ENCODE data around the gene GTSF1L.

Gene GTSF1L

DNA sequence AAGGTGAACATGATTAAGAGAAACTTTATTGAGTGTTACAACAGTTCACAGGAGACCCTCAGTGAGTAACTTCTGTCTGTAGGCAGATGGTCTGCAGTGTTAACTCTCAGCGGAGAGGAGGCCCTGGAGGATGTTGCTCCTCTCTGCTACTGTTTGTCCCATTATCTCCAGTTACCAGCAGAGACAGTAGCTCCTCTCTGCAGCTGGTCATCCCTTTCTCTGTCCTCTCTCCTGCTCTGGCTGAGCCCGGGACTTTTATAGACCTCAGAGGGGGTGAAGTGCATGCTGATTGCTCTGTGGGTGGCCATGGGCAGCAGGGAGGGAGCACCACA, 5.7 kb downstream of the GTSF1L start:
- DNase-seq (ENCODE audit: low read depth): no peak
- no peak overlapping the region for H3K4me3 ChIP-seq (ENCODE audit: low read depth, low read length)

DNA sequence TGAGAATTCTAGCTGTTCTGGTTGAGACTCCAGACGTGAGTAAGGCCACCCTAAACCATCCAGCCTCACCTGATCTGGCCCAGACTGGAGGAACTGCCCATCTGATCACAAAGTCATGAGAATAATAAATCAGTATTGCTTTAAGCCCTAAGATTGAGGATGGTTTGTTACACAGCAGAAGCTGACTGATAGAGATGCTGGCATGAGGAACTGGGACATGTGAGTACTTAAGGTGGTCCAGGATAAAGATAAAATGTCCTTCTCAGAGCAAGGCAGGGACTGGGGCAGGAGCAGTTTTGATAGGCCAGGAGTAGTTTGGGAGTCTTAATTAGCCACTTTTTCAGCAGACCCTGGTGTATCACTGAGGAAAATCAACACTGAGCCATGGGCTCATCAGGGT, 6.8 kb downstream of the GTSF1L start:
- no peak overlapping the region for H3K4me3 ChIP-seq (ENCODE audit: low read depth, low read length)
- no peak for DNase-seq (ENCODE audit: low read depth)

DNA sequence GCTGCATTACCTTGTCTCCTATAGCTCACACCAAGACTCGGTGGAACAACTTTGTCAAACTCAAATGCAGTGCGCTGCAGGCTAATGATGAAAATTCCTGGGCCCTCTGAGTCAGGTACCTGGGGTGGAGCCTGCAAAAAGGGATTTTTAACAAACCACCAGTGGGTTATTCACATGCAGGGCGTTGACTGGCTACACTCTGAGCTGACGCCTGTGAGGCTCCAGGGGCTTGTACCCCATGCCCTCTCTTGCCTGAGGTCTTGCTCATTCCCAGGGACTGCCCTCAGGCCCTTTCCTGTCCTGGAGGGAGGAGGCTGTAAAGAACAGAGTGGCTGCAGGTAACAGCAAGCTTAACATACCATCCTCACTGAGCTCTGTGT, 9.2 kb downstream of the GTSF1L start:
- no peak overlapping the region for H3K4me3 ChIP-seq (ENCODE audit: low read depth, low read length)
- no peak for DNase-seq (ENCODE audit: low read depth)

DNA sequence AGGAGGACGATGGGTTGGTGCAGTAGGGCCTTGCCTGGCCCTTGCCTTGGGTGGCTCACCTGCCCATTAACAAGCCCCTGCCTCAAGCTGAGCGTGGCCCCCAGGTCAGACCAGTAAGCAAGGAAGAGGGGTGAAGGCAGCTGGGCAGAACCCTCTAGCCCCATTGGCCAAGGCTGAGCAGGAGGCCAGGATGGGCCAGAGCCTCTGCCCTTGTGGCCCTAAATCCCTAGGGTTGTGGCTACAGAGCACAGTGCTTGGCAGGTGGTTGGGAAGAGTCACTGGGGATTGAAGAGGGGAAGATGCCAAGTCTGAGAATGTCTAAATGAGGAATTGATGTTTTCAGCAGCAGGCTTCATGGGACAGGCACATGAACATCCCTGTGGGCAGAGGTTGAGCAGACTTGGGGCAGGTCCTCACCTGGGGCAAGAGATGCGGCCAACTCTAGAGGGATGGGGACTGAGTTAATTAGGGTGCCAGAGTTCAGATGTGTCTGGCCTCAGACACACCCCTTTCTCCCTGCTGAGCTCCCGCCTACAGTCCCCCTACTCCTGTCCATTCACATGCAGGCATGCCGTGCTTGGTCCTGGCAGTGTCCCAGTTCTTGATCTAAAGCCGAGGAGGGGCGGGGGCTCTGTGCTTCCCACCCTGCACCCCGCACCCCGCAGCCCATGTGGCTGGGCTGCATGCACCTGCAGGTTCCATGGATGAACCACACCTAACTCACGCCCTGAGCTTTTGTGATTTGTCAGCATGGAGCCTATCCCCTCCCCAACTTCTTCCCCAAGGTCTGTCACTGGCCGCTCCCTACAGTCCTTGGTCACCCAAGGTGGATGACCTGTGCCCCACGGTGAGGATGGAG, 9.8 kb downstream of the GTSF1L start:
- no peak overlapping the region for H3K4me3 ChIP-seq (ENCODE audit: low read depth, low read length)
- no peak for DNase-seq (ENCODE audit: low read depth)

DNA sequence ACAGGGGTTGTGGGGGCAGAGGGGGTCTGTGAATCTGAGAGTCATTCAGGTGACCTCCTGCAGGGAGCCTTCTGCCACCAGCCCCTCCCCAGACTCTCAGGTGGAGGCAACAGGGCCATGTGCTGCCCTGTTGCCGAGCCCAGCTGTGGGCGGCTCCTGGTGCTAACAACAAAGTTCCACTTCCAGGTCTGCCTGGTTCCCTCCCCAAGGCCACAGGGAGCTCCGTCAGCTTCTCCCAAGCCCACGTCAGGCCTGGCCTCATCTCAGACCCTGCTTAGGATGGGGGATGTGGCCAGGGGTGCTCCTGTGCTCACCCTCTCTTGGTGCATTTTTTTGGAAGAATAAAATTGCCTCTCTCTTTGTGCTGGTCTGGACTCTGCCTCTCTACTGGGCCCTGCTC, 10.7 kb downstream of the GTSF1L start:
- DNase-seq (ENCODE audit: low read depth): no peak
- H3K4me3 ChIP-seq (ENCODE audit: low read depth, low read length): no peak overlapping the region

DNA sequence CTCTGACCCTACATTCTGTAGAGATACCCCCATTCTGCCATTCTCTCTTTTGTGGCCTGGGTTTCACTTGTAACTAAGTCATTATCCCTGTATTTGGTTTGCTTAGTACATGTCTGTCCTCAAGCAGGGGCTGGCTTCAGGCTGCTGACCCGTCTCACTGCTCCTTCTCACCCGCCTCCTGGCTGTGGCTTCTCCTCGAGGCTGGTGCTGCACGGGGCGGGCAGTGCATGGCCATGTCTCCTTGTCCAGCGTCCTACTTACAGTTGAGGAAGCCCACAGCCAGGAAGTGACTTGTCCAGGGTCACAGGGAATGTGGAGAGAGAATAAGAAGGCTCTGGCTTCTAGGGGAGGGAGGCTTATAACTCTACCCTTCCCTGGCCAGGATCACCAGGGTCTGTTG, 11.3 kb downstream of the GTSF1L start:
- H3K4me3 ChIP-seq (ENCODE audit: low read depth, low read length): no peak overlapping the region
- no peak for DNase-seq (ENCODE audit: low read depth)

DNA sequence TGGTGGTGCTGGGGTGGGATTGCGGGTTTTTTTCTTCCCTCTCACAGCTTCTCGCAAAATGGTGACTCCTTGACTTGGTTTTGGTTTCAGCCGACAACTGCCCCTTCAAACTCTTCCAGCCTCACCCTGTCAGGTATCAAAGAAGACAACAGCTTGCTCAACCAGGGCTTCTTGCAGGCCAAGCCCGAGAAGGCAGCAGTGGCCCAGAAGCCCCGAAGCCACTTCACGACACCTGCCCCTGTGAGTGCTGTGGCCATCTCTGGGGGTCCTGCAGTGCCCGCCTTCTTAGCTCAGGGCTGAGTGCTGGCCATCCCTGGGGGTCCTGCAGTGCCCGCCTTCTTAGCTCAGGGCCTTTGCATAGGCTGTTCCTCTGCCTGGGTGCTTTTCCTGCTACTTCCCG, 11.8 kb downstream of the GTSF1L start:
- H3K4me3 ChIP-seq (ENCODE audit: low read depth, low read length): no peak overlapping the region
- DNase-seq (ENCODE audit: low read depth): no peak

DNA sequence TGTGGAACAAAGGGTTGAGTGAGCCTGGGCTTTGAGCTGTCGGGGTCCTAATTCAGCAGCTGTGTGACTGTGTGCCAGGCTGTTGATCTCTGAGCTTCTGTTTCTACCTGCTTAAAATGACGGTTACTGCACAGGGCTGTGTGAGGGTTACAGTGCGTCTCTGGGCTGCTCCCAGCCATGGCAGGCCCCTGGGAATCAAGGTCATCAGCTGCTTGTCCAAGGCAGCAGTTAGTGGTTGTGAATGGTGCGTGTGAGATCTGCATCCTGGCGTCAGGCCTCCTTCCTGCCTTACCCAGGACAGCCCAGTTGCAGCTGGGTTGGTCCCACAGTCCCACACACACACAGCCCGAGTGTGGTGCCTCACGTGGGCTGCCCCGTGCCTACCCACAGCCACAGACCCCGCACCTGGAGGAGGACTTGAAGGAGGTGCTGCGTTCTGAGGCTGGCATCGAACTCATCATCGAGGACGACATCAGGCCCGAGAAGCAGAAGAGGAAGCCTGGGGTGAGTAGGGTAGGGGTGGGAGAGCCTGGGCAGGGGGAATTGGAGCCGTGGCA, 15.6 kb downstream of the GTSF1L start:
- DNase-seq (ENCODE audit: low read depth): no peak
- H3K4me3 ChIP-seq (ENCODE audit: low read depth, low read length): no peak overlapping the region

DNA sequence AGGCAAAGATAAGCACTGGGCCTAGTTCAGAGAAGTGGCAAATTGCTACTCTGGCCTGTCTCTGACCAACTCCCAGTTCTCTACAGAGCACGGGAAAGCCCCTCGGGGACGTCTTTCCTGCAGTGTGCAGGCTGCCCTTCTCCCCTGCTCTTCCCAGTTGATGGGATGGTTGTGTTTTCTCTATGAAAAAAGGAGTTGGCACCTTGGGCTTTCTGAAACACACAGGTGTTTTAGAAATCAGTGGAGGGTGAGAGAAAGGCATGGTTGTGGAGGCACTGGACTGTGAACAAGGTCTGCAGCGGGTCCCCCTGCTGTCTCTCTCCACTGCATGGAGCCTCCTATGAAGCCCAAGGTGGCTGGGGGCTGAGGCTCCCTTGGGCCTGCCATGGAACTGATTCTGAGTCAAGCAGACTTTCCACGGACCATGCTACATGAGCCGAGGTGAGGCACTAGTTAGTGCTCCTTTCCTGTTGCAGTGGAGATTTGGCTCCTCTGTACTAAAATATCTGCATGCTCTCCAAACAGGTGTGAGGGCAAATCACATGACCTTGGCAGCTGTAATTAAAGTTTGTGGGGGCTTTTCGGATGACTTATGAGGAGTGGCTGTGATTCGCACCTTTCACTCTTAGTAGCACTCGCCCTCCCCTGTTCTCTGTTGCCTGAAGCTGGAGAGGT, 16.3 kb downstream of the GTSF1L start:
- no peak overlapping the region for H3K4me3 ChIP-seq (ENCODE audit: low read depth, low read length)
- DNase-seq (ENCODE audit: low read depth): no peak

DNA sequence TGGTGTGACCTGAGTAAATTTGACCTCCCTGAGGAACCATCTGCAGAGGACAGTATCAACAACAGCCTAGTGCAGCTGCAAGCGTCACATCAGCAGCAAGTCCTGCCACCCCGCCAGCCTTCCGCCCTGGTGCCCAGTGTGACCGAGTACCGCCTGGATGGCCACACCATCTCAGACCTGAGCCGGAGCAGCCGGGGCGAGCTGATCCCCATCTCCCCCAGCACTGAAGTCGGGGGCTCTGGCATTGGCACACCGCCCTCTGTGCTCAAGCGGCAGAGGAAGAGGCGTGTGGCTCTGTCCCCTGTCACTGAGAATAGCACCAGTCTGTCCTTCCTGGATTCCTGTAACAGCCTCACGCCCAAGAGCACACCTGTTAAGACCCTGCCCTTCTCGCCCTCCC, 24.3 kb downstream of the GTSF1L start:
- DNase-seq (ENCODE audit: low read depth): no peak

DNA sequence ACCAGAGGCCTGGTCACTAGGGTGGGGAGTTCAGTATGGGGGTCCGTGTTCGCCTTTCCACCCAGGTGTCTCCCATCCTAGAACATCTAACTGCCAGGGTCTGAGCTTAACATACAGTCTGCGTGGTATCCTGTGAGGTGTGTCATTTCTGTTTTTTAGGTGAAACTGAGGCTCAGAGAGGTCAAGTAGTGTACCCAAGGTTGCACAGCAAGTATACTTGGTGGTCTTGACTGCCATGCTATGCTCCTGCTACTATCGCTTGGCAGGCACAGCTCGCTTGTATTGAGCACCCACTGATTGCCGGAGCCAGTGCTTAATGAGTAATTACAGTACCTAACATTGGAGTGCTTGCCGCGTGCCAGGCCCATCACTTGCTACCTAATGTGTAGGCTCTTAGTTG, 26.2 kb downstream of the GTSF1L start:
- no peak for DNase-seq (ENCODE audit: low read depth)
- no peak overlapping the region for H3K4me3 ChIP-seq (ENCODE audit: low read depth, low read length)

More for the DNA sequence above, 24.3 kb downstream of the GTSF1L start:
- no peak overlapping the region for H3K4me3 ChIP-seq (ENCODE audit: low read depth, low read length)

DNA sequence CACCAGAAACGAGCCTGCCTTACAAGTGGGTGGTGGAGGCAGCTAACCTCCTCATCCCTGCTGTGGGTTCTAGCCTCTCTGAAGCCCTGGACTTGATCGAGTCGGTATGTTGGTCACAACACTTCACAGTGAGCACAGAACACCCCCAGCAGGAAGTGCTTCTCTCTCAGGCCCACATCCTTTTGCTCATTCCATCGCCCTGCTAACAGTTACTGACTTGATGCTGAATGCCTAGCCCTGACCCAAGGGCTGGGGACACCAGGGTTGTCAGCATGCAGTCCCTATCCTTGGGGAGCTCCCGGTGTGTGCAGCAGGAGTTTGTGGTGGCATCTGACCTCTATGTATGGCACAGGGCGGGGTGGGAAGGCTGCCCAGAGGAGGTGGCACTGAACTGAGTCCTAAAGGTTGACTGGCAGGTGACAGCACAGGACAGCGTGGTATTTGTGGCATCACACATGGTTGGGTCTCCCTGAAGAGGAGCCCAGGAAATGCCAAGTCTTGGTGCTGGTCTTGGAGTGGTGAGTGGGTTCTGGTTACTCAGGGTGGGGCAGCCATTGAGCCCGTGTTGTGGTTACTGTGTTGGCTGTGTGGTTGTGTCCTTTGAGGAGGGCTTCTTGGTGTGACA, 26.7 kb downstream of the GTSF1L start:
- no peak overlapping the region for H3K4me3 ChIP-seq (ENCODE audit: low read depth, low read length)
- no peak for DNase-seq (ENCODE audit: low read depth)

DNA sequence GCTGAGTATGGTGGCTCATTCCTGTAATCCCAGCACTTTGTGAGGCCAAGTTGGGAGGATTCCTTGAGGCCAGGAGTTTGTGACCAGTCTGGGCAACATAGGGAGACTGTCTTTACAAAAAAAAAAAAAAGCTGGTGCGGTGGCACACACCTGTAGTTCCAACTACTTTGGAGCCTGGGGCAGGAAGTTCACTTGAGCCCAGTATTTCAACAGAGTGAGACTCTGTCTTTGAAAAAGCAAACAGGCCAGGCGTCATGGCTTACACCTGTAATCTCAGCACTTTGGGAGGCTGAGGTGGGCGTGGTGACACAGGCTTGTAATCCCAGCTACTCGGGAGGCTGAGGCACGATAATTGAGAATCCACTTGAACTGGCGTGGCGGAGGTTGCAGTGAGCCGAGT, 31.2 kb downstream of the GTSF1L start:
- no peak for DNase-seq (ENCODE audit: low read depth)

DNA sequence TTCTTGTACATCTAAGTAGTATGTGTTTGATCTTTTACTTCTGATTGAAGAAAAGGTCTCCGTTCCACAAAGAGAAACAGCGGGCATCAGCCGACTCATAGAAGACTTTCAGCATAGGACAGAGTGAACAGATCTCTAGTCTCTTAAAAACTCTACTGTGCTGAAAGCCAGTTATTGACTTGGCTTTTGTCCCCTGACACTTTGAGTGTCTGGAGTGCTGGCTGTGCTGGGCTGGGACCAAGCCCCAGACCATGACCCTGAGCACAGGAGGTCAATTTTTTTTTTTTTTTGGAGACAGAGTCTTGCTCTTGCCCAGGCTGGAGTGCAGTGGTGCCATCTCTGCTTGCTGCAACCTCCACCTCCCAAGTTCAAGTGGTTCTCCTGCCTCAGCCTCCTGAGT, 32.0 kb downstream of the GTSF1L start:
- no peak overlapping the region for H3K4me3 ChIP-seq (ENCODE audit: low read depth, low read length)
- DNase-seq (ENCODE audit: low read depth): no peak

More for the DNA sequence above, 31.2 kb downstream of the GTSF1L start:
- H3K4me3 ChIP-seq (ENCODE audit: low read depth, low read length): no peak overlapping the region

DNA sequence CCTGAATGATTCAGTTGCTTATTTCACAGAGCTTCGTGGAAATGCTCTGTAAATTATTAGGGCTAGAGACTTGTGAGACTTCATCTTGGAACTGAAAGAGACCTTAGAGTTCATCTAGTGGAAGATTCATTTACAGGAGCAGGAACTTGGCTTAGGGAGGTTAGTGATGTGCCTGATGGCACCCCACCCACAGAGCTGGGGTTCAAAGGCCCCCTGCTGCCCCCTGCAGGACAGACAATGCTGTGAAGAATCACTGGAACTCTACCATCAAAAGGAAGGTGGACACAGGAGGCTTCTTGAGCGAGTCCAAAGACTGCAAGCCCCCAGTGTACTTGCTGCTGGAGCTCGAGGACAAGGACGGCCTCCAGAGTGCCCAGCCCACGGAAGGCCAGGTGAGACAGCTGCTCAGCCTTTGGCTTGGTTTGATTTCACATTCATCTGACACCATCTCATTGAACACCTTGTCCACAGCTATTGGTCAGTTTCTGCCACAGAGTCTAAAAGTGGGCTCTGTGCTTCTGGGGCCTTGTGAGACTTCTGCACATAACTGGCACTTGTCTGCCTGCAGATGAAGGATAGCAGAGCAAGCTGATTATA, 34.8 kb downstream of the GTSF1L start:
- no peak overlapping the region for H3K4me3 ChIP-seq (ENCODE audit: low read depth, low read length)
- no peak for DNase-seq (ENCODE audit: low read depth)

DNA sequence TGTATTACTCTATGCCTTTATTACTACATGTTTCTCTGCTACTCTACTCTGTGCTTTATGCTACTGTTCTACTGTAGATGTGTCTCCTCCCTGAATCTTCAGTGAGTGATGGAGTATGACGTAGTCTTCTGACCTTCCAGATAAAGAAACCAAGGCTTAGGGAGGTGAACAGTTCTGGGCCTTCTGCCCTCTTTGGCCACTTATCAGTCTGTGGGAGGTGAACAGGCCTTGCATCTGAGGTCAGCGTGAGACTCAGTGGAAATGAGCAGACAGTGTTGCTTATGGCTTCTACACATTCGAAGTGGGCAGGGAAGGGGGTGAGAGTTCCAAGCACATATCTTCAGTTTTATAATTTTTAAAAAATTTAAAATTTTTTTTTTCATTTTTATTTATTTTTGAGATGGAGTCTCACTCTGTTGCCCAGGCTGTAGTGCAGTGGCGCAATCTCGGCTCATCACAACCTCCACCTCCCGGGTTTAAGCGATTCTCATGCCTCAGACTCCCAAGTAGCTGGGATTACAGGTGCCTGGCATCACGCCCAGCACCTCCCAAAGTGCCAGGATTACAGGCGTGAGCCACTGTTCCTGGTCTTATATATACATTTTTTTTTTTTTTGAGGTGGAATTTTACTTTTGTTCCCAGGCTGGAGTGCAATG, 35.7 kb downstream of the GTSF1L start:
- DNase-seq (ENCODE audit: low read depth): no peak
- H3K4me3 ChIP-seq (ENCODE audit: low read depth, low read length): no peak overlapping the region

DNA sequence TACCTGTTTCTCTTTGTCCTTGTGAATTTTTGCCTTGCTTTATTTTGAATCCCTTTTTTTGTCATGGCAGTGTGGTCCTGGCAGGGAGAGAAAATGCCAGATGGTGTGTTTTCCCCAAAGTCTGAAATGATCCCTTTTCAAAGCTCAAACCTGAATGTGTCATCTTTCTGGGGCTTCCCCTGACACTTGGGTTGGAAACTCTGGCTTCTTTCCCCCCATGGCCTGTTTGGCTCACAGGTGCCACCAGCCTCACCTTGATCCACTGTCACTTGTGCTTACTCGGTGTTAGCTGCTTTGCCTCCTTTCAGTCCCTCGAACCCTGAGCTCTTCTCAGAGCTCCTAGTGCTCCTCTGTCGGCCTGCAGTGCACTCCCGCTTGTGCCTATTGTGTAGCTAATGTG, 37.6 kb downstream of the GTSF1L start:
- H3K4me3 ChIP-seq (ENCODE audit: low read depth, low read length): no peak overlapping the region
- DNase-seq (ENCODE audit: low read depth): no peak

DNA sequence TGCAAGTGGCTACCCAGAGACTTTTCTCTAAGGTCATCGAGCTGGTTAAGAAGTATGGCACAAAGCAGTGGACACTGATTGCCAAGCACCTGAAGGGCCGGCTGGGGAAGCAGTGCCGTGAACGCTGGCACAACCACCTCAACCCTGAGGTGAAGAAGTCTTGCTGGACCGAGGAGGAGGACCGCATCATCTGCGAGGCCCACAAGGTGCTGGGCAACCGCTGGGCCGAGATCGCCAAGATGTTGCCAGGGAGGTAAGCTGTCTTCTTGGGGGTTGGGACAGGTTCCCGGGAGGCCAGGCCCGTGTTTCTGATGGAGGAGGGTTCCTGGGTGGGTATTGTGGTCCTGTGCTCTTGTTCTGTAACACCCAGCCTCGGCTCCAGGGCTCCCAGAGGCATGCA, 40.0 kb downstream of the GTSF1L start:
- DNase-seq (ENCODE audit: low read depth): no peak
- no peak overlapping the region for H3K4me3 ChIP-seq (ENCODE audit: low read depth, low read length)

DNA sequence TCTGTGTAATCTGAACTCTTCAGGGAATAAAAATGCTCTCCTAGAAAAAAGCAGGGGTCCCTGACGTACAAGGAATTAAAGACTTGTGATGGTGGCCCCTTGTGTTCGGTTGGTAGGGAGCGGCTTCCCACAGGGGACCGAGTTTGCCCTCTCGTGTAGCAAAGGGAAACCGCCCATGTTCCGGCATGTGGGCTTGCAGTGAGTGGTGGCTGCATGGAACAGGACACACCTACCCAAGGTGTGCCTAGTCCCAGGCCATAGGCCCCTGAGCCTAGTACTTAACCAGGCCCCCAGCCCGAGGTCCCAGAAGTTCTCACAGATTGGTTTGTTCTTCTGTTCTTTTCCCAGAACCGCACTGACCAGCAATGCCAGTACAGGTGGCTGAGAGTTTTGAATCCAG, 44.4 kb downstream of the GTSF1L start:
- no peak overlapping the region for H3K4me3 ChIP-seq (ENCODE audit: low read depth, low read length)
- DNase-seq (ENCODE audit: low read depth): no peak

DNA sequence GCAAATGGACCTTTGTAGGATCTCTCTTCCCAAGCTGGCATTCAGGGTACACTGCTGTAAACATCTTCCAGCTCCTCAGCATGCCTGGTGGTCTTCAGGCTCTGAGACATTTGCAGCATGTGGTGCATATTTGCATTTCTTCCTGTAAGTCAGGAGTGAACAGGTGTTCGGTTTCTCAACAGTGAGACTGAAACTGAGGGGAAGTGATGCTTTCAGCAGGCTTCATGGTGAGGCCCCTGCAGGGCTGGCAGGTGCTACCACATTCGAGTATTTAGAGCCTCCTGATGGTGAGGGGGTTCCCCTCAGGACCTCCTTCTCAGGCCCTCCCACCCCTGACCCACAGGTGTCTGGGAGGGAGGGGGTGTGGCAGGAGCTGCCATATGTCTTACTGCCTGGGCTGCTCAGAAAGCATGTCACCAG, 44.8 kb downstream of the GTSF1L start:
- DNase-seq (ENCODE audit: low read depth): no peak
- H3K4me3 ChIP-seq (ENCODE audit: low read depth, low read length): no peak overlapping the region
